CD4-positive, alpha-beta T cell treated with Interferon alpha-2 for 1 hour (primary cell): ENCODE results near the gene LINC00237.

ENCODE experiments used
- DNase-seq, 2 donors: peaks; one replicate each; pipeline ENCODE4 v3.0.0-alpha.2; 2020 to 2022

LINC00237 gene

GRCh38 chr20:21106171-21107017 is at the start of gene LINC00237:
LINC00237 (minus strand) TSS chr20:21106358.
- no peak for DNase-seq

- DNase-seq: no peak
Observed at GRCh38 chr20:21155268-21155667, 49.1 kb upstream of the LINC00237 start.

- DNase-seq: no peak
Observed at GRCh38 chr20:21154692-21155091, 48.5 kb upstream of the LINC00237 start.

GRCh38 chr20:21151791-21152190 is 45.6 kb upstream of the LINC00237 start:
- no peak for DNase-seq

GRCh38 chr20:21149344-21149743 is 43.2 kb upstream of the LINC00237 start:
- DNase-seq: no peak

GRCh38 chr20:21147593-21147992 is 41.4 kb upstream of the LINC00237 start:
- no peak for DNase-seq

- DNase-seq: no peak
Observed at GRCh38 chr20:21146215-21146614, 40.1 kb upstream of the LINC00237 start.

GRCh38 chr20:21145424-21145823 is 39.3 kb upstream of the LINC00237 start:
- no peak for DNase-seq

- no peak for DNase-seq
Observed at GRCh38 chr20:21143194-21143890, 37.2 kb upstream of the LINC00237 start.

- DNase-seq: no peak
Observed at GRCh38 chr20:21141825-21142224, 35.7 kb upstream of the LINC00237 start.

GRCh38 chr20:21139881-21140566 is 33.9 kb upstream of the LINC00237 start:
- DNase-seq: no peak

- DNase-seq: no peak
Observed at GRCh38 chr20:21137078-21137477, 30.9 kb upstream of the LINC00237 start.

GRCh38 chr20:21136015-21136732 is 30.0 kb upstream of the LINC00237 start:
- DNase-seq: no peak

GRCh38 chr20:21134883-21135493 is 28.8 kb upstream of the LINC00237 start:
- DNase-seq: no peak

GRCh38 chr20:21133917-21134622 is 27.9 kb upstream of the LINC00237 start:
- no peak for DNase-seq

- no peak for DNase-seq
Observed at GRCh38 chr20:21133404-21133803, 27.2 kb upstream of the LINC00237 start.

- no peak for DNase-seq
Observed at GRCh38 chr20:21129861-21130260, 23.7 kb upstream of the LINC00237 start.

- DNase-seq: no peak
Observed at GRCh38 chr20:21127201-21127981, 21.2 kb upstream of the LINC00237 start.

GRCh38 chr20:21126581-21126870 is 20.4 kb upstream of the LINC00237 start:
- DNase-seq: no peak

- peak; percentile 96 to 98 for DNase-seq
Observed at GRCh38 chr20:21125849-21126580, 19.9 kb upstream of the LINC00237 start, which contains the start of gene KIZ. KIZ (plus strand) TSS chr20:21126082; CDS start chr20:21126116, 34 bp downstream.
